Activated CD4-positive, alpha-beta T cell treated with anti-CD3 and anti-CD28 coated beads, Interleukin-2, amount 50 U/mL, for 1 hour (primary cell): Measurements from ENCODE around the gene NHLH1.

Experiments
- DNase-seq: peaks from one replicate; pipeline ENCODE4 v3.0.0-alpha.2; 2020

NHLH1 gene

GRCh38 chr1:160413716-160414115, 46.8 kb downstream of the NHLH1 start:
- DNase-seq: no peak

GRCh38 chr1:160414881-160415280, 48.0 kb downstream of the NHLH1 start:
- no peak for DNase-seq

- DNase-seq: no peak
Measured at GRCh38 chr1:160415696-160416290, 48.9 kb downstream of the NHLH1 start.

GRCh38 chr1:160416369-160416768, 49.5 kb downstream of the NHLH1 start:
- no peak for DNase-seq

- DNase-seq: no peak
Measured at GRCh38 chr1:160418483-160418882, 51.6 kb downstream of the NHLH1 start.

- DNase-seq: no peak
Measured at GRCh38 chr1:160419150-160419837, 52.4 kb downstream of the NHLH1 start.

GRCh38 chr1:160419838-160420169, 52.9 kb downstream of the NHLH1 start:
- DNase-seq: no peak

- no peak for DNase-seq
Measured at GRCh38 chr1:160420881-160421842, 54.3 kb downstream of the NHLH1 start.

GRCh38 chr1:160421881-160422280, 55.0 kb downstream of the NHLH1 start:
- DNase-seq: no peak
